ENCODE results near the gene HS3ST5.

Gene HS3ST5

GRCh38 chr6:114068771-114069170 lies 274.1 kb downstream of the HS3ST5 start:
- Histone ChIP-seq H3K27ac (ENCODE audit: low read depth, low read length) (no peak overlapping the region), H3K4me3 (ENCODE audit: low read depth, low read length) (no peak overlapping the region), H3K36me3 (ENCODE audit: control insufficient read depth, insufficient read depth, low read length) (no peaks in the 10 kb centered on the region), H3K27me3 (ENCODE audit: control insufficient read depth, insufficient read depth, low read length) (no peaks in the 10 kb centered on the region), H3K9ac (ENCODE audit: low read depth, low read length) (no peak overlapping the region), H3K4me1 (ENCODE audit: control insufficient read depth, insufficient read depth, low read length) (0 out of 2 replicates have a peak, but pooled peaks cover 4% of the 10 kb centered on the region), H3K9me3 (ENCODE audit: control insufficient read depth, insufficient read depth, low read length) (no peaks in the 10 kb centered on the region)

- H3K36me3 ChIP-seq (ENCODE audit: control insufficient read depth, insufficient read depth, low read length), result no peaks in the 10 kb centered on the region
- H3K27me3 ChIP-seq (ENCODE audit: control insufficient read depth, insufficient read depth, low read length), result no peaks in the 10 kb centered on the region
- no peaks in the 10 kb centered on the region for H3K9me3 ChIP-seq (ENCODE audit: control insufficient read depth, insufficient read depth, low read length)
These were observed 274.7 kb downstream of the HS3ST5 start for GRCh38 chr6:114068116-114068515.

GRCh38 chr6:114064862-114065261 lies 278.0 kb downstream of the HS3ST5 start:
- Histone ChIP-seq H3K4me3 (ENCODE audit: low read depth, low read length) (no peak overlapping the region), H3K27me3 (ENCODE audit: control insufficient read depth, insufficient read depth, low read length) (no peaks in the 10 kb centered on the region), H3K4me1 (ENCODE audit: control insufficient read depth, insufficient read depth, low read length) (0 out of 2 replicates have a peak, but pooled peaks cover 4% of the 10 kb centered on the region), H3K36me3 (ENCODE audit: control insufficient read depth, insufficient read depth, low read length) (no peaks in the 10 kb centered on the region), H3K27ac (ENCODE audit: low read depth, low read length) (no peak overlapping the region), H3K9me3 (ENCODE audit: control insufficient read depth, insufficient read depth, low read length) (no peaks in the 10 kb centered on the region), H3K9ac (ENCODE audit: low read depth, low read length) (no peak overlapping the region)

More at GRCh38 chr6:114068116-114068515, 274.7 kb downstream of the HS3ST5 start:
- no peak overlapping the region for H3K9ac ChIP-seq (ENCODE audit: low read depth, low read length)
- H3K4me1 ChIP-seq (ENCODE audit: control insufficient read depth, insufficient read depth, low read length), result 0 out of 2 replicates have a peak, but pooled peaks cover 4% of the 10 kb centered on the region
- no peak overlapping the region for H3K4me3 ChIP-seq (ENCODE audit: low read depth, low read length)
- H3K27ac ChIP-seq (ENCODE audit: low read depth, low read length), result no peak overlapping the region

GRCh38 chr6:114063956-114064355 lies 278.9 kb downstream of the HS3ST5 start:
- Histone ChIP-seq H3K4me3 (ENCODE audit: low read depth, low read length) (no peak overlapping the region), H3K36me3 (ENCODE audit: control insufficient read depth, insufficient read depth, low read length) (no peaks in the 10 kb centered on the region), H3K4me1 (ENCODE audit: control insufficient read depth, insufficient read depth, low read length) (0 out of 2 replicates have a peak, but pooled peaks cover 4% of the 10 kb centered on the region), H3K27me3 (ENCODE audit: control insufficient read depth, insufficient read depth, low read length) (no peaks in the 10 kb centered on the region), H3K9me3 (ENCODE audit: control insufficient read depth, insufficient read depth, low read length) (no peaks in the 10 kb centered on the region), H3K27ac (ENCODE audit: low read depth, low read length) (no peak overlapping the region), H3K9ac (ENCODE audit: low read depth, low read length) (no peak overlapping the region)

- no peak overlapping the region for H3K27ac ChIP-seq (ENCODE audit: low read depth, low read length)
- H3K27me3 ChIP-seq (ENCODE audit: control insufficient read depth, insufficient read depth, low read length), result no peaks in the 10 kb centered on the region
- no peak overlapping the region for H3K9ac ChIP-seq (ENCODE audit: low read depth, low read length)
- no peaks in the 10 kb centered on the region for H3K9me3 ChIP-seq (ENCODE audit: control insufficient read depth, insufficient read depth, low read length)
- 0 out of 2 replicates have a peak, but pooled peaks cover 4% of the 10 kb centered on the region for H3K4me1 ChIP-seq (ENCODE audit: control insufficient read depth, insufficient read depth, low read length)
- no peaks in the 10 kb centered on the region for H3K36me3 ChIP-seq (ENCODE audit: control insufficient read depth, insufficient read depth, low read length)
- no peak overlapping the region for H3K4me3 ChIP-seq (ENCODE audit: low read depth, low read length)
These were observed 280.6 kb downstream of the HS3ST5 start for GRCh38 chr6:114062199-114062598.

- Histone ChIP-seq H3K9ac (ENCODE audit: low read depth, low read length) (no peak overlapping the region), H3K27ac (ENCODE audit: low read depth, low read length) (no peak overlapping the region), H3K27me3 (ENCODE audit: control insufficient read depth, insufficient read depth, low read length) (no peaks in the 10 kb centered on the region), H3K4me1 (ENCODE audit: control insufficient read depth, insufficient read depth, low read length) (0 out of 2 replicates have a peak, but pooled peaks cover 4% of the 10 kb centered on the region), H3K4me3 (ENCODE audit: low read depth, low read length) (no peak overlapping the region), H3K36me3 (ENCODE audit: control insufficient read depth, insufficient read depth, low read length) (no peaks in the 10 kb centered on the region), H3K9me3 (ENCODE audit: control insufficient read depth, insufficient read depth, low read length) (no peaks in the 10 kb centered on the region)
These were observed 281.1 kb downstream of the HS3ST5 start for GRCh38 chr6:114061741-114062140.

GRCh38 chr6:114061116-114061515 lies 281.7 kb downstream of the HS3ST5 start:
- H3K27me3 ChIP-seq (ENCODE audit: control insufficient read depth, insufficient read depth, low read length), result no peaks in the 10 kb centered on the region
- no peaks in the 10 kb centered on the region for H3K9me3 ChIP-seq (ENCODE audit: control insufficient read depth, insufficient read depth, low read length)
- no peaks in the 10 kb centered on the region for H3K36me3 ChIP-seq (ENCODE audit: control insufficient read depth, insufficient read depth, low read length)
- no peak overlapping the region for H3K4me3 ChIP-seq (ENCODE audit: low read depth, low read length)
- no peak overlapping the region for H3K9ac ChIP-seq (ENCODE audit: low read depth, low read length)
- no peak overlapping the region for H3K27ac ChIP-seq (ENCODE audit: low read depth, low read length)
- H3K4me1 ChIP-seq (ENCODE audit: control insufficient read depth, insufficient read depth, low read length), result 0 out of 2 replicates have a peak, but pooled peaks cover 4% of the 10 kb centered on the region

- Histone ChIP-seq H3K27me3 (ENCODE audit: control insufficient read depth, insufficient read depth, low read length) (no peaks in the 10 kb centered on the region), H3K4me3 (ENCODE audit: low read depth, low read length) (no peak overlapping the region), H3K4me1 (ENCODE audit: control insufficient read depth, insufficient read depth, low read length) (no peaks in the 10 kb centered on the region), H3K36me3 (ENCODE audit: control insufficient read depth, insufficient read depth, low read length) (no peaks in the 10 kb centered on the region), H3K9me3 (ENCODE audit: control insufficient read depth, insufficient read depth, low read length) (no peaks in the 10 kb centered on the region), H3K27ac (ENCODE audit: low read depth, low read length) (no peak overlapping the region), H3K9ac (ENCODE audit: low read depth, low read length) (no peak overlapping the region)
These were observed 284.4 kb downstream of the HS3ST5 start for GRCh38 chr6:114058435-114058834.

GRCh38 chr6:114055763-114056162 lies 287.1 kb downstream of the HS3ST5 start:
- Histone ChIP-seq H3K4me3 (ENCODE audit: low read depth, low read length) (no peak overlapping the region), H3K9me3 (ENCODE audit: control insufficient read depth, insufficient read depth, low read length) (no peaks in the 10 kb centered on the region), H3K27ac (ENCODE audit: low read depth, low read length) (no peak overlapping the region), H3K36me3 (ENCODE audit: control insufficient read depth, insufficient read depth, low read length) (no peaks in the 10 kb centered on the region), H3K4me1 (ENCODE audit: control insufficient read depth, insufficient read depth, low read length) (no peaks in the 10 kb centered on the region), H3K27me3 (ENCODE audit: control insufficient read depth, insufficient read depth, low read length) (no peaks in the 10 kb centered on the region), H3K9ac (ENCODE audit: low read depth, low read length) (no peak overlapping the region)

GRCh38 chr6:114055349-114055748 lies 287.5 kb downstream of the HS3ST5 start:
- Histone ChIP-seq H3K27me3 (ENCODE audit: control insufficient read depth, insufficient read depth, low read length) (no peaks in the 10 kb centered on the region), H3K4me3 (ENCODE audit: low read depth, low read length) (no peak overlapping the region), H3K27ac (ENCODE audit: low read depth, low read length) (no peak overlapping the region), H3K9ac (ENCODE audit: low read depth, low read length) (no peak overlapping the region), H3K9me3 (ENCODE audit: control insufficient read depth, insufficient read depth, low read length) (no peaks in the 10 kb centered on the region), H3K36me3 (ENCODE audit: control insufficient read depth, insufficient read depth, low read length) (no peaks in the 10 kb centered on the region), H3K4me1 (ENCODE audit: control insufficient read depth, insufficient read depth, low read length) (no peaks in the 10 kb centered on the region)

GRCh38 chr6:114053791-114054190 lies 289.0 kb downstream of the HS3ST5 start:
- Histone ChIP-seq H3K36me3 (ENCODE audit: control insufficient read depth, insufficient read depth, low read length) (no peaks in the 10 kb centered on the region), H3K9me3 (ENCODE audit: control insufficient read depth, insufficient read depth, low read length) (no peaks in the 10 kb centered on the region), H3K27me3 (ENCODE audit: control insufficient read depth, insufficient read depth, low read length) (no peaks in the 10 kb centered on the region), H3K27ac (ENCODE audit: low read depth, low read length) (no peak overlapping the region), H3K9ac (ENCODE audit: low read depth, low read length) (no peak overlapping the region), H3K4me1 (ENCODE audit: control insufficient read depth, insufficient read depth, low read length) (no peaks in the 10 kb centered on the region), H3K4me3 (ENCODE audit: low read depth, low read length) (no peak overlapping the region)

- no peaks in the 10 kb centered on the region for H3K9me3 ChIP-seq (ENCODE audit: control insufficient read depth, insufficient read depth, low read length)
- H3K4me1 ChIP-seq (ENCODE audit: control insufficient read depth, insufficient read depth, low read length), result no peaks in the 10 kb centered on the region
- H3K27me3 ChIP-seq (ENCODE audit: control insufficient read depth, insufficient read depth, low read length), result no peaks in the 10 kb centered on the region
- H3K27ac ChIP-seq (ENCODE audit: low read depth, low read length), result no peak overlapping the region
- no peak overlapping the region for H3K4me3 ChIP-seq (ENCODE audit: low read depth, low read length)
- H3K9ac ChIP-seq (ENCODE audit: low read depth, low read length), result no peak overlapping the region
- no peaks in the 10 kb centered on the region for H3K36me3 ChIP-seq (ENCODE audit: control insufficient read depth, insufficient read depth, low read length)
These were observed 290.7 kb downstream of the HS3ST5 start for GRCh38 chr6:114052141-114052540.

Measured in HUES48 (cell line).